CD4-positive, alpha-beta memory T cell (primary cell): Measurements from ENCODE around the gene TCF7L2. TPM values are rescaled to one million over a fixed set of nuclear protein-coding genes. Genes with fewer than 3 reads are reported as not detected.

Experiments used
- CTCF ChIA-PET: fragments of 350-600 bp; sonication (Branson Sonifier 250); formaldehyde crosslinking; loops from one replicate; lab custom pipeline; 2021; ENCODE audit warnings: inconsistent platforms; ENCODE audit not compliant: partially characterized antibody; lab: Charles Lee
- POLR2A ChIA-PET: fragments of 350-600 bp; sonication (Branson Sonifier 250); formaldehyde crosslinking; loops from one replicate; lab custom pipeline; 2021; ENCODE audit not compliant: partially characterized antibody; lab: Charles Lee
- DNase-seq, 5 donors: peaks; one replicate each; pipeline versions ENCODE4 v3.0.0 to v3.0.0-alpha.2; 2020 to 2022; ENCODE audit warnings: mixed read lengths in 1 of 5
- H3K27ac ChIP-seq: one replicate; pipeline ENCODE4 v1.7.0; 2013; ENCODE audit warnings: low read depth, low read length
- H3K27me3 ChIP-seq: 2 replicates; pipeline ENCODE4 v1.7.0; 2013; ENCODE audit warnings: mild to moderate bottlenecking, low read length, moderate library complexity; ENCODE audit not compliant: insufficient read depth
- H3K36me3 ChIP-seq: 2 replicates; pipeline ENCODE4 v1.7.0; 2013; ENCODE audit warnings: mild to moderate bottlenecking, low read length, moderate library complexity; ENCODE audit not compliant: insufficient read depth
- H3K4me1 ChIP-seq: 2 replicates; pipeline ENCODE4 v1.7.0; 2013; ENCODE audit warnings: mild to moderate bottlenecking, low read length, moderate library complexity; ENCODE audit not compliant: insufficient read depth
- H3K4me3 ChIP-seq, 2 donors: one replicate each; pipeline ENCODE4 v1.7.0; 2013; ENCODE audit warnings: low read length in 2 of 2, mild to moderate bottlenecking in 1 of 2
- H3K9me3 ChIP-seq, 2 donors: one replicate each; pipeline ENCODE4 v1.7.0; 2013; ENCODE audit warnings: low read length in 2 of 2, control low read depth in 1 of 2; ENCODE audit not compliant: control insufficient read depth in 1 of 2
- H3K27ac Mint-ChIP-seq, 7 donors: one replicate each; pipeline ENCODE4 v1.8.0; 2020 to 2021; ENCODE audit warnings: mixed read lengths in 7 of 7, mild to moderate bottlenecking in 6 of 7, inconsistent platforms in 3 of 7, moderate library complexity in 3 of 7
- H3K27me3 Mint-ChIP-seq, 2 donors: one replicate each; pipeline ENCODE4 v1.8.0; 2020 to 2021; ENCODE audit warnings: mixed read lengths in 2 of 2
- H3K36me3 Mint-ChIP-seq, 2 donors: one replicate each; pipeline ENCODE4 v1.8.0; 2020 to 2021; ENCODE audit warnings: mixed read lengths in 2 of 2, inconsistent platforms in 1 of 2, mild to moderate bottlenecking in 1 of 2
- H3K4me1 Mint-ChIP-seq, 4 donors: one replicate each; pipeline ENCODE4 v1.8.0; 2020 to 2021; ENCODE audit warnings: mixed read lengths in 4 of 4, mild to moderate bottlenecking in 1 of 4
- H3K4me3 Mint-ChIP-seq, 8 donors: one replicate each; pipeline ENCODE4 v1.8.0; 2020 to 2021; ENCODE audit warnings: mixed read lengths in 8 of 8, mild to moderate bottlenecking in 7 of 8, moderate library complexity in 6 of 8, inconsistent platforms in 3 of 8
- H3K9me3 Mint-ChIP-seq, 8 donors: one replicate each; pipeline ENCODE4 v1.8.0; 2020 to 2021; ENCODE audit warnings: mixed read lengths in 8 of 8, mild to moderate bottlenecking in 5 of 8, inconsistent platforms in 3 of 8, moderate library complexity in 1 of 8
- intact Hi-C: fragments of 100-400 bp; cut with micrococcal nuclease; formaldehyde crosslinking; loops from one replicate; pipeline ENCODE4 v1.15.1; 2023
- polyA plus RNA-seq, 2 donors: library from polyadenylated mRNA; unstranded; fragments of 300-500 nt; fragmentation: Illumina TruSeq; gene quantifications; one replicate each; pipeline ENCODE4 v1.2.3, GENCODE V29; 2021
- total RNA-seq, 2 experiments: library from RNA; stranded (reverse); gene quantifications; one replicate each; pipeline ENCODE4 v1.2.3, GENCODE V29; 2021

The TCF7L2 gene
- total and polyA plus RNA-seq, 4 experiments from 2014 or later: 0.16 to 3.2 (median 1.8) TPM

GRCh38 chr10:113187063-113187777, 237.2 kb downstream of the TCF7L2 start:
- peaks cover 2 to 13% of the 10 kb centered on the region in 2 donors for H3K27me3 Mint-ChIP-seq
- H3K27ac Mint-ChIP-seq: no peak overlapping the region
- Histone ChIP-seq H3K27ac (no peak overlapping the region), H3K4me1 (no peaks in the 10 kb centered on the region), H3K27me3 (no peaks in the 10 kb centered on the region), H3K9me3 (no peaks in the 10 kb centered on the region), H3K4me3 (no peak overlapping the region), H3K36me3 (no peaks in the 10 kb centered on the region)
- no peak for DNase-seq
- ChIA-PET CTCF (interaction anchor here (0.7 kb wide), 1 partner anchor 213 kb away, joined by 3 read pairs; no protein-coding TSS in a partner anchor), POLR2A (no interaction called here)
- intact Hi-C loops: no loop called here
- H3K4me3 Mint-ChIP-seq: no peak overlapping the region
- H3K4me1 Mint-ChIP-seq: no peaks in the 10 kb centered on the region
- H3K9me3 Mint-ChIP-seq: peaks cover 0 to 3% (median 0%) of the 10 kb centered on the region in 8 donors
- H3K36me3 Mint-ChIP-seq: no peaks in the 10 kb centered on the region

- Mint-ChIP-seq H3K4me3 (no peak overlapping the region), H3K27ac (no peak overlapping the region), H3K36me3 (no peaks in the 10 kb centered on the region), H3K27me3 (peaks cover 6 to 7% of the 10 kb centered on the region in 2 donors), H3K9me3 (peaks cover 0 to 34% (median 17%) of the 10 kb centered on the region in 8 donors), H3K4me1 (no peaks in the 10 kb centered on the region)
- ChIA-PET CTCF (no interaction called here), POLR2A (no interaction called here)
- no peaks in the 10 kb centered on the region for H3K9me3 ChIP-seq
- intact Hi-C loops: no loop called here
- H3K4me3 ChIP-seq: no peak overlapping the region
- H3K27ac ChIP-seq: no peak overlapping the region
- H3K36me3 ChIP-seq: no peaks in the 10 kb centered on the region
- H3K4me1 ChIP-seq: no peaks in the 10 kb centered on the region
- no peaks in the 10 kb centered on the region for H3K27me3 ChIP-seq
- DNase-seq: no peak
These were observed 249.4 kb downstream of the TCF7L2 start for GRCh38 chr10:113199459-113199858.

GRCh38 chr10:113202011-113202410, 252.0 kb downstream of the TCF7L2 start:
- H3K9me3 Mint-ChIP-seq: peaks cover 3 to 59% (median 35%) of the 10 kb centered on the region in 8 donors

GRCh38 chr10:113207924-113208323, 257.9 kb downstream of the TCF7L2 start:
- H3K9me3 Mint-ChIP-seq: peaks cover 3 to 67% (median 42%) of the 10 kb centered on the region in 8 donors
- no peak for DNase-seq
- CTCF ChIA-PET: no interaction called here

More at GRCh38 chr10:113202011-113202410, 252.0 kb downstream of the TCF7L2 start:
- H3K4me3 ChIP-seq: no peak overlapping the region
- no peak overlapping the region for H3K27ac ChIP-seq
- Mint-ChIP-seq H3K27me3 (peaks cover 5 to 6% of the 10 kb centered on the region in 2 donors), H3K36me3 (no peaks in the 10 kb centered on the region), H3K4me1 (no peaks in the 10 kb centered on the region), H3K27ac (no peak overlapping the region), H3K4me3 (no peak overlapping the region)
- DNase-seq: no peak
- no peaks in the 10 kb centered on the region for H3K4me1 ChIP-seq
- ChIA-PET CTCF (no interaction called here), POLR2A (no interaction called here)
- intact Hi-C loops: no loop called here
- no peaks in the 10 kb centered on the region for H3K27me3 ChIP-seq
- H3K9me3 ChIP-seq: peaks cover 0 to 4% of the 10 kb centered on the region in 2 donors
- H3K36me3 ChIP-seq: no peaks in the 10 kb centered on the region

GRCh38 chr10:113213035-113213434, 263.0 kb downstream of the TCF7L2 start:
- Histone ChIP-seq H3K4me3 (no peak overlapping the region), H3K27me3 (no peaks in the 10 kb centered on the region), H3K27ac (no peak overlapping the region), H3K9me3 (no peaks in the 10 kb centered on the region), H3K4me1 (no peaks in the 10 kb centered on the region), H3K36me3 (no peaks in the 10 kb centered on the region)
- Mint-ChIP-seq H3K4me1 (peaks cover 0 to 5% (median 1%) of the 10 kb centered on the region in 4 donors), H3K27ac (no peak overlapping the region), H3K9me3 (peaks cover 0 to 17% (median 10%) of the 10 kb centered on the region in 8 donors), H3K4me3 (no peak overlapping the region), H3K27me3 (peaks cover 2% of the 10 kb centered on the region in 2 donors), H3K36me3 (no peaks in the 10 kb centered on the region)
- CTCF ChIA-PET: no interaction called here
- POLR2A ChIA-PET: no interaction called here
- intact Hi-C loops: loop anchor here (10.0 kb wide), 1 partner anchor 1098 kb away; no protein-coding TSS in a partner anchor
- no peak for DNase-seq

More at GRCh38 chr10:113207924-113208323, 257.9 kb downstream of the TCF7L2 start:
- H3K27me3 Mint-ChIP-seq: peaks cover 1% of the 10 kb centered on the region in 2 donors
- no peak overlapping the region for H3K27ac ChIP-seq
- no peak overlapping the region for H3K4me3 Mint-ChIP-seq
- no peak overlapping the region for H3K4me3 ChIP-seq
- POLR2A ChIA-PET: no interaction called here
- no peaks in the 10 kb centered on the region for H3K4me1 ChIP-seq
- H3K27ac Mint-ChIP-seq: no peak overlapping the region
- H3K36me3 ChIP-seq: no peaks in the 10 kb centered on the region
- H3K9me3 ChIP-seq: peaks cover 0 to 4% of the 10 kb centered on the region in 2 donors
- intact Hi-C loops: no loop called here
- no peaks in the 10 kb centered on the region for H3K36me3 Mint-ChIP-seq
- H3K27me3 ChIP-seq: no peaks in the 10 kb centered on the region
- no peaks in the 10 kb centered on the region for H3K4me1 Mint-ChIP-seq

- no peaks in the 10 kb centered on the region for H3K9me3 ChIP-seq
- DNase-seq: no peak
- peaks cover 0 to 5% (median 1%) of the 10 kb centered on the region in 4 donors for H3K4me1 Mint-ChIP-seq
- H3K27me3 ChIP-seq: no peaks in the 10 kb centered on the region
- no peak overlapping the region for H3K4me3 ChIP-seq
- intact Hi-C loops: loop anchor here (10.0 kb wide), 1 partner anchor 1100 kb away; no protein-coding TSS in a partner anchor
- H3K4me3 Mint-ChIP-seq: no peak overlapping the region
- ChIA-PET CTCF (no interaction called here), POLR2A (no interaction called here)
- H3K4me1 ChIP-seq: no peaks in the 10 kb centered on the region
- no peak overlapping the region for H3K27ac ChIP-seq
- H3K9me3 Mint-ChIP-seq: peaks cover 0 to 10% (median 4%) of the 10 kb centered on the region in 8 donors
- peaks cover 2 to 8% of the 10 kb centered on the region in 2 donors for H3K27me3 Mint-ChIP-seq
- H3K27ac Mint-ChIP-seq: no peak overlapping the region
- no peaks in the 10 kb centered on the region for H3K36me3 Mint-ChIP-seq
- no peaks in the 10 kb centered on the region for H3K36me3 ChIP-seq
These were observed 264.3 kb downstream of the TCF7L2 start for GRCh38 chr10:113214331-113214730.

GRCh38 chr10:113216102-113216501, 266.1 kb downstream of the TCF7L2 start:
- peaks cover 0 to 6% (median 1%) of the 10 kb centered on the region in 4 donors for H3K4me1 Mint-ChIP-seq
- no peak for DNase-seq
- ChIA-PET POLR2A (no interaction called here), CTCF (no interaction called here)
- peaks cover 3 to 8% of the 10 kb centered on the region in 2 donors for H3K27me3 Mint-ChIP-seq
- intact Hi-C loops: loop anchor here (10.0 kb wide), 1 partner anchor 1101 kb away; no protein-coding TSS in a partner anchor
- H3K27me3 ChIP-seq: no peaks in the 10 kb centered on the region
- peaks cover 0 to 10% (median 1%) of the 10 kb centered on the region in 8 donors for H3K9me3 Mint-ChIP-seq
- H3K4me3 ChIP-seq: no peak overlapping the region
- no peak overlapping the region for H3K27ac ChIP-seq
- H3K36me3 ChIP-seq: no peaks in the 10 kb centered on the region
- no peak overlapping the region for H3K27ac Mint-ChIP-seq
- no peak overlapping the region for H3K4me3 Mint-ChIP-seq
- no peaks in the 10 kb centered on the region for H3K9me3 ChIP-seq
- H3K36me3 Mint-ChIP-seq: no peaks in the 10 kb centered on the region
- no peaks in the 10 kb centered on the region for H3K4me1 ChIP-seq
